ENCODE results near the gene CHST3.

DNA sequence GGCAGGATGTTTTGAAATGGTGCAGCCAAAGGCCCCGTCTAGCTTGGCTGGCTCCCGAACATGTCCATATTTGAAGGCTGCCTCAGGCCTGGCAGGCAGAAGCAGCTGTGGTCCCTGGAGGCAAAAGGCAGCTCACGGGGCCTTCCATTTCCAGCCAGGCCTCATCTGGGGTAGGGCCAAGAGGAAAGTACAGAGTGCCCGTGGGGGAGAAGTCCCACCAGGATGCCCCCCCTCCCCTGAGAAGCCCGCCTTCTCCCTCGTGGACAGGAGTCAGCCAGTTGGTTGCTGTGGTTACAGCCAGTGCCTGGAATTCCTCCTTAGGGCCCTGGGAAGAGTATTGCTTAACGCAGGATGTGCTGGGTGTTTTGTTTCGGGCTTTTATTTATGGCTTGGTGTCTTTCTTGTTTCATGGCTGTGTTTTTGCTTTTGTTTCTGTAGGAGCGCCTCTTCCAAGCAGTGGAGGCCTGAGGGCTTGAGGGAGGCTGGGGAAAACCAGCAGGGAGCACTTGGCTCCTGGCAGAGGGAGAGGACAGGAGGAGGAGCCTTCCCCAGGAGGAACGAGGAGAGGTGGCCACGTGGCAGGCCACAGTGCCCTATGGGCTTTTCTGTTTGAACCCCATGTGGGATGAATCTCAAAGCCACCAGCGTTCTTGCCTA lies 45.4 kb downstream of the CHST3 start:
- TF ChIP-seq, protein P1, sequence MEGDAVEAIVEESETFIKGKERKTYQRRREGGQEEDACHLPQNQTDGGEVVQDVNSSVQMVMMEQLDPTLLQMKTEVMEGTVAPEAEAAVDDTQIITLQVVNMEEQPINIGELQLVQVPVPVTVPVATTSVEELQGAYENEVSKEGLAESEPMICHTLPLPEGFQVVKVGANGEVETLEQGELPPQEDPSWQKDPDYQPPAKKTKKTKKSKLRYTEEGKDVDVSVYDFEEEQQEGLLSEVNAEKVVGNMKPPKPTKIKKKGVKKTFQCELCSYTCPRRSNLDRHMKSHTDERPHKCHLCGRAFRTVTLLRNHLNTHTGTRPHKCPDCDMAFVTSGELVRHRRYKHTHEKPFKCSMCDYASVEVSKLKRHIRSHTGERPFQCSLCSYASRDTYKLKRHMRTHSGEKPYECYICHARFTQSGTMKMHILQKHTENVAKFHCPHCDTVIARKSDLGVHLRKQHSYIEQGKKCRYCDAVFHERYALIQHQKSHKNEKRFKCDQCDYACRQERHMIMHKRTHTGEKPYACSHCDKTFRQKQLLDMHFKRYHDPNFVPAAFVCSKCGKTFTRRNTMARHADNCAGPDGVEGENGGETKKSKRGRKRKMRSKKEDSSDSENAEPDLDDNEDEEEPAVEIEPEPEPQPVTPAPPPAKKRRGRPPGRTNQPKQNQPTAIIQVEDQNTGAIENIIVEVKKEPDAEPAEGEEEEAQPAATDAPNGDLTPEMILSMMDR (IDR thresholded peaks at IDR 0.05), result no peak
- no peak for TF ChIP-seq POLR2A (IDR thresholded peaks at IDR 0.05)
- peak in 1 of 3 donors; percentile 91 for TF ChIP-seq POLR2AphosphoS5 (IDR thresholded peaks at IDR 0.05)

Measured in suprapubic skin (tissue), 4 donors.